ENCODE measurements around the gene PDE3B. TPM values are rescaled to one million over a fixed set of nuclear protein-coding genes. Genes with fewer than 3 reads are reported as not detected.
"Not testable (repeated sequence)": the region's sequence is repeated elsewhere in the genome, so short reads cannot be mapped to it uniquely, and the experiment has no call there.

PDE3B gene
- total RNA-seq (10 to 100 TPM; 19.8 to 78.7 (median 40.0) TPM), polyA plus RNA-seq (1 to 10 TPM; 1.7 to 4.0 (median 2.5) TPM)
- long read RNA-seq, donor 1 = 0 reads
- long read RNA-seq, donor 2, full-length matches to known transcripts = 4 of 4 reads
- long read RNA-seq, donor 2, partial matches to known transcripts = 0 of 4 reads
- long read RNA-seq, donor 2, other reads (novel, unspliced or antisense) = 0 of 4 reads

GRCh38 chr11:14643697-14644225, at the start of gene PDE3B:
PDE3B (plus strand) TSS chr11:14643804; CDS start chr11:14644076, 272 bp downstream.
- Histone ChIP-seq H3K4me1 (peaks cover 9 to 73% (median 29%) of the 10 kb centered on the region in 6 donors), H3K27me3 (replicated peaks in 1 of 7) (peaks cover 0 to 55% (median 22%) of the 10 kb centered on the region in 7 donors), H3K4me3 (peak within 1 kb of the TSS; percentile 53 to 90 (median 76)), H3K9me3 (no peaks in the 10 kb centered on the region), H3K27ac (peak within 1 kb of the TSS; percentile 85 to 96 (median 94)), H3K36me3 (no peaks in the 10 kb centered on the region)
- peak; percentile 95 for DNase-seq
- intact Hi-C loops (cut with DNase I; ENCODE audit: low total_unique reads) = loop anchor here (5.0 to 10.0 kb wide), 2 partner anchors 106 to 261 kb away; no protein-coding TSS in a partner anchor
- 0 to 2% (median 0%) methylated on average over 12 to 59 of the region's 59 CpGs for WGBS, 5 donors
- TF ChIP-seq POLR2AphosphoS5 (IDR thresholded peaks at IDR 0.05) = peak; percentile 86 to 93 (median 91)
- TF ChIP-seq CTCF (IDR thresholded peaks at IDR 0.05 in 8 of 11, conservative IDR thresholded peaks at IDR 0.05 in 3 of 11) = peak in 1 of 11 experiments; percentile 20
- TF ChIP-seq POLR2A (IDR thresholded peaks at IDR 0.05) = peak; percentile 2 to 81 (median 33)

GRCh38 chr11:14595261-14595660, 48.3 kb upstream of the PDE3B start:
- 7 to 37% (median 34%) methylated on average over 1 of the region's 1 CpG for WGBS, 5 donors
- H3K36me3 ChIP-seq; DNase-seq; H3K27me3 ChIP-seq (replicated peaks in 1 of 7); intact Hi-C loops (cut with DNase I; ENCODE audit: low total_unique reads); H3K9me3 ChIP-seq; H3K27ac ChIP-seq; H3K4me1 ChIP-seq; H3K4me3 ChIP-seq: not testable (repeated sequence)

- Histone ChIP-seq H3K36me3 (peaks cover 0 to 17% (median 0%) of the 10 kb centered on the region in 6 donors), H3K27ac (no peak overlapping the region), H3K27me3 (replicated peaks in 1 of 7) (peaks cover 0 to 7% (median 0%) of the 10 kb centered on the region in 7 donors), H3K9me3 (peaks cover 0 to 11% (median 0%) of the 10 kb centered on the region in 8 donors), H3K4me1 (peaks cover 0 to 15% (median 0%) of the 10 kb centered on the region in 6 donors), H3K4me3 (no peak overlapping the region)
- intact Hi-C loops (cut with DNase I; ENCODE audit: low total_unique reads) = no loop called here
- TF ChIP-seq CTCF (IDR thresholded peaks at IDR 0.05 in 8 of 11, conservative IDR thresholded peaks at IDR 0.05 in 3 of 11) (no peak), POLR2AphosphoS5 (IDR thresholded peaks at IDR 0.05) (no peak), POLR2A (IDR thresholded peaks at IDR 0.05) (no peak)
- DNase-seq = no peak
Measured at GRCh38 chr11:14607713-14608112, 35.9 kb upstream of the PDE3B start.

- H3K27ac ChIP-seq = no peak overlapping the region
- H3K4me3 ChIP-seq = no peak overlapping the region
- TF ChIP-seq POLR2A (IDR thresholded peaks at IDR 0.05) = no peak
- TF ChIP-seq POLR2AphosphoS5 (IDR thresholded peaks at IDR 0.05) = no peak
- TF ChIP-seq CTCF (IDR thresholded peaks at IDR 0.05 in 8 of 11, conservative IDR thresholded peaks at IDR 0.05 in 3 of 11) = no peak
- H3K36me3 ChIP-seq = peaks cover 0 to 17% (median 0%) of the 10 kb centered on the region in 6 donors
- peaks cover 0 to 7% (median 0%) of the 10 kb centered on the region in 7 donors for H3K27me3 ChIP-seq (replicated peaks in 1 of 7)
- H3K9me3 ChIP-seq = peaks cover 0 to 11% (median 0%) of the 10 kb centered on the region in 8 donors
- intact Hi-C loops (cut with DNase I; ENCODE audit: low total_unique reads) = no loop called here
- DNase-seq = no peak
- WGBS, 5 donors = 68 to 92% (median 89%) methylated on average over 1 of the region's 1 CpG
- H3K4me1 ChIP-seq = peaks cover 0 to 16% (median 0%) of the 10 kb centered on the region in 6 donors
Measured at GRCh38 chr11:14609902-14610301, 33.7 kb upstream of the PDE3B start.
